Heart right ventricle (tissue), 16 donors: ENCODE measurements around the gene HOXA6. TPM values are rescaled to one million over a fixed set of nuclear protein-coding genes. Genes with fewer than 3 reads are reported as not detected.
A peak's percentile ranks its signal among the peaks of the same experiment; 100 is the strongest.

Source experiments
- ATAC-seq, 8 donors: fragments of 200-7000 bp; cut with Tn5 transposase; one replicate each; pipeline ENCODE4 v1.9.1; 2020; ENCODE audit warnings: mild to moderate bottlenecking in 8 of 8, moderate library complexity in 8 of 8, moderate number of reproducible peaks in 1 of 8
- DNase-seq, 2 donors: peaks; one replicate each; pipeline ENCODE4 v3.0.0-alpha.2; 2020
- H3K27ac ChIP-seq, 10 donors: fragments of 200-600 bp; sonication (generic) in 2 of 10; one replicate each; pipeline versions ENCODE4 v1.5.0 to v1.8.0; 2020 to 2022; ENCODE audit warnings: mild to moderate bottlenecking in 3 of 10
- H3K27me3 ChIP-seq, 7 donors: fragments of 200-600 bp; one replicate each; pipeline ENCODE4 v1.8.0; 2021 to 2022; ENCODE audit warnings: mild to moderate bottlenecking in 2 of 7
- H3K36me3 ChIP-seq, 9 donors: fragments of 200-600 bp; sonication (generic) in 1 of 9; one replicate each; pipeline versions ENCODE4 v1.5.0 to v1.8.0; 2020 to 2022; ENCODE audit warnings: mild to moderate bottlenecking in 2 of 9
- H3K4me1 ChIP-seq, 9 donors: fragments of 200-600 bp; sonication (generic) in 1 of 9; one replicate each; pipeline versions ENCODE4 v1.5.0 to v1.8.0; 2020 to 2022; ENCODE audit warnings: mild to moderate bottlenecking in 4 of 9
- H3K4me3 ChIP-seq, 10 donors: fragments of 200-600 bp; sonication (generic) in 2 of 10; one replicate each; pipeline versions ENCODE4 v1.5.0 to v1.8.0; 2020 to 2022; ENCODE audit warnings: mild to moderate bottlenecking in 7 of 10, moderate library complexity in 2 of 10
- H3K9me3 ChIP-seq, 11 donors: fragments of 200-600 bp in 10 of 11; sonication (generic) in 2 of 11; one replicate each; pipeline versions ENCODE4 v1.5.0 to v1.8.0; 2013 to 2022; ENCODE audit warnings: mild to moderate bottlenecking in 2 of 11, control low read depth in 1 of 11, moderate library complexity in 1 of 11
- CTCF ChIP-seq, 9 donors: fragments of 200-600 bp; sonication (generic) in 2 of 9; IDR thresholded peaks; one replicate each; pipeline versions ENCODE4 v1.5.0 to v1.8.0; 2021 to 2022; ENCODE audit warnings: antibody characterized with exemption in 9 of 9, mild to moderate bottlenecking in 5 of 9, moderate library complexity in 1 of 9
- WGBS, 2 donors: extraction: QIAGEN DNeasy Blood & Tissue Kit; methylation state at CpG; one replicate each; pipeline ENCODE4 v1.1.7; 2013; ENCODE audit warnings: inconsistent platforms in 1 of 2; 5-methylcytosine and 5-hydroxymethylcytosine counted together
- intact Hi-C, 10 donors: fragments of 100-400 bp; cut with DNase I; formaldehyde crosslinking; loops; one replicate each; pipeline versions ENCODE4 v1.11.1 to v1.14.2; 2022
- polyA plus RNA-seq, 2 donors: library from polyadenylated mRNA; stranded (reverse); fragments of 200-250 nt; gene quantifications; one replicate each; pipeline ENCODE4 v1.2.3, GENCODE V29; 2013
- total RNA-seq, 10 donors: library from RNA; stranded (reverse); fragmentation: NEBNext Ultra II Directional in 3 of 10; extraction: Animal tissue kit (Norgen Biotek cat#: 25700) in 3 of 10; gene quantifications; one replicate each; pipeline versions ENCODE4 v1.2.1 to v1.2.4, GENCODE V29; 2021 to 2023
- donor health status: Arrhythmogenic right ventricular cardiomyopathy.
- donor health status: ischemic (EF 13 %, LVEDD 7.1; RV severe dilation, severe dysfunction).
- donor health status: healthy with polysubstance abuse.
- donor health status: DM: no; HTN: yes; CAD: no.
- donor health status: DM: no; HTN: no; CAD: no.
- donor health status: ischemic (EF 25% LVEDD 6.9; RV normal size, moderate dysfunction).
- donor health status: ischemic (EF 25% LVEDD 5.7; RV mildly dilated, moderate dysfunction).
- donor health status: healthy.
- donor health status: DM: yes; HTN: yes; CAD: no.
- donor health status: Ischemic cardiomyopathy.
- donor health status: ischemic (EF 35%, LVEDD 5.7; RV mildly dilated, moderate dysfunction).
- donor health status: nonischemic (EF 11% LVEDD 7.7; RV severe dilation, severe dysfunction).
- donor health status: DM: yes; HTN: yes; CAD: no.
- donor health status: PGD.
- donor health status: ischemic (EF 29% LVEDD 5.4; RV normal size, mild dysfunction).
- donor health status: nonischemic (EF 23%, LVEDD 6.1; RV moderate dilation, normal function).

HOXA6 gene
- total and polyA plus RNA-seq, 12 donors, result not detected

GRCh38 chr7:27191161-27191731, 43.7 kb upstream of the HOXA6 start:
- H3K27ac ChIP-seq, result no peak overlapping the region
- no peaks in the 10 kb centered on the region for H3K36me3 ChIP-seq
- ATAC-seq (no peak), DNase-seq (no peak)
- 26 to 36% methylated on average over 15 of the region's 15 CpGs for WGBS, 2 donors
- H3K4me1 ChIP-seq, result peaks cover 14 to 43% (median 30%) of the 10 kb centered on the region in 9 donors
- no peak for TF ChIP-seq CTCF (IDR thresholded peaks at IDR 0.05)
- H3K4me3 ChIP-seq, result no peak overlapping the region
- no peaks in the 10 kb centered on the region for H3K9me3 ChIP-seq
- intact Hi-C loops, result loop anchor here in 7 of 10 donors (5.0 to 10.0 kb wide), 5 partner anchors 584 to 904 kb away; no protein-coding TSS in a partner anchor
- peaks cover 62 to 100% (median 100%) of the 10 kb centered on the region in 7 donors for H3K27me3 ChIP-seq

GRCh38 chr7:27189997-27190748, 42.6 kb upstream of the HOXA6 start:
- Histone ChIP-seq H3K4me3 (no peak overlapping the region), H3K4me1 (peaks cover 14 to 53% (median 33%) of the 10 kb centered on the region in 9 donors), H3K27me3 (peaks cover 71 to 100% (median 100%) of the 10 kb centered on the region in 7 donors), H3K27ac (no peak overlapping the region), H3K9me3 (no peaks in the 10 kb centered on the region), H3K36me3 (no peaks in the 10 kb centered on the region)
- no peak for TF ChIP-seq CTCF (IDR thresholded peaks at IDR 0.05)
- intact Hi-C loops, result loop anchor here in 7 of 10 donors (5.0 to 10.0 kb wide), 5 partner anchors 585 to 905 kb away; no protein-coding TSS in a partner anchor
- 33 to 41% methylated on average over 7 of the region's 7 CpGs for WGBS, 2 donors
- DNase-seq (no peak), ATAC-seq (no peak)

- ATAC-seq (peak in 2 of 8 donors; percentile 12 to 28), DNase-seq (no peak)
- WGBS, 2 donors, result 7 to 14% methylated on average over 21 to 22 of the region's 22 CpGs
- no peak overlapping the region for H3K27ac ChIP-seq
- peaks cover 75 to 100% (median 100%) of the 10 kb centered on the region in 7 donors for H3K27me3 ChIP-seq
- H3K9me3 ChIP-seq, result no peaks in the 10 kb centered on the region
- TF ChIP-seq CTCF (IDR thresholded peaks at IDR 0.05), result no peak
- peak overlapping the region in 6 of 10 donors; percentile 12 to 39 (median 25) for H3K4me3 ChIP-seq
- intact Hi-C loops, result no loop called here
- H3K36me3 ChIP-seq, result no peaks in the 10 kb centered on the region
- H3K4me1 ChIP-seq, result peaks cover 17 to 60% (median 33%) of the 10 kb centered on the region in 9 donors
Measured at GRCh38 chr7:27189295-27189996, 41.9 kb upstream of the HOXA6 start.
